HepG2 (cell line): ENCODE data around the gene KLHL17.

ENCODE experiments used
- FOXA3 ChIP-seq: IDR thresholded peaks from 2 replicates; pipeline ENCODE4 v1.6.1; 2016; ENCODE audit warnings: missing genetic modification reagents, missing compliant biosample characterization
- HDAC2 ChIP-seq: sonication (generic); formaldehyde crosslinking; IDR thresholded peaks from 2 replicates; pipeline ENCODE4 v1.4.0; 2020; ENCODE audit warnings: missing genetic modification reagents
- NFE2 ChIP-seq: sonication (generic); formaldehyde crosslinking; IDR thresholded peaks from 2 replicates; pipeline ENCODE4 v1.4.0; 2020; ENCODE audit warnings: missing genetic modification reagents
- RFX5 ChIP-seq: IDR thresholded peaks from 2 replicates; pipeline ENCODE4 v1.6.1; 2011; ENCODE audit warnings: low read depth, low read length, improper control_type of control experiment
- ZNF232 ChIP-seq: sonication (generic); formaldehyde crosslinking; IDR thresholded peaks from 2 replicates; pipeline ENCODE4 v1.4.0; 2020; ENCODE audit warnings: missing genetic modification reagents, borderline replicate concordance
- TF ChIP-seq, protein P1 (sequence below), 2 experiments: fragments of 450-650 bp in 1 of 2; sonication (generic) in 1 of 2; formaldehyde crosslinking in 1 of 2; IDR thresholded peaks; 2 replicates each; pipeline versions ENCODE4 v1.6.1 to v1.8.0; 2016 to 2022; ENCODE audit warnings: antibody characterized with exemption in 1 of 2, mild to moderate bottlenecking in 1 of 2, missing genetic modification reagents in 1 of 2
- TF ChIP-seq, protein P2 (sequence below): sonication (generic); formaldehyde crosslinking; IDR thresholded peaks from 2 replicates; pipeline ENCODE4 v1.4.0; 2020; ENCODE audit warnings: missing genetic modification reagents

DNA sequence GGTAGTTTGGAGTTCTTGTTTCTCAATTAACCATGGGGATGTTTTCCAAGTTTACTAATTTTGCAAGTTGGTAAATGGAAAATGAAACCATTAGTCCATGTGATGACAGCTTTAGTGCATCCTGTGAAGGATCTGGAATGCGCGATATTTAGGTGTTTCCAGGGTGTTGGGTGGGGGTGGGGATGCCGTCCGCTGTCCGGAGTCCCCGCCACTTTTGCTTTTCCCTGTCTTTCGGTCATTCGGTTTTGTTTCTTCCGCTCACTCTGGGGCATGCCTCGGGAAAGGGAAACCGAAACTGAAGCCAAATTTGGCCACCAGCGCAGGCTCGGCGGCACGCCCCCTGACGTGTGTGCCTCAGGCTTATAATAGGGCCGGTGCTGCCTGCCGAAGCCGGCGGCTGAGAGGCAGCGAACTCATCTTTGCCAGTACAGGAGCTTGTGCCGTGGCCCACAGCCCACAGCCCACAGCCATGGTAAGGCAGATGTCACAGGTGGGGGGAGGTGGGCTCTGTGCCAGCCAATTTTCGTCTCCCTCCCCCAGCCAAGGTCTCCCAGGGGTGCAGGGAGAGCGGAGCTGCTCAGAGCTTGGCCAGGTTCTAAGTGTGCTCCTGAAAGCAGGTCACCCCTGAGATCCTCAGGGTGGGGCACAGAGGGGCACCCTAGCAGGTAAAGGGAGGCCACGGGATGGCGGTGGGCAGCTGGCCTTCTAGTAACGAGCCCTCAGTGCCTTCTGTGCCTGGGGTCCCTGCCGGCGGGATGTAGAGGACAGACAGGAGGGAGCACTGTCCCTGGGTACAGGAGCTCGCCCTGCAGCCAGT lies 52.9 kb downstream of the KLHL17 start, which contains the start of gene ISG15:
- TF ChIP-seq, protein P1, sequence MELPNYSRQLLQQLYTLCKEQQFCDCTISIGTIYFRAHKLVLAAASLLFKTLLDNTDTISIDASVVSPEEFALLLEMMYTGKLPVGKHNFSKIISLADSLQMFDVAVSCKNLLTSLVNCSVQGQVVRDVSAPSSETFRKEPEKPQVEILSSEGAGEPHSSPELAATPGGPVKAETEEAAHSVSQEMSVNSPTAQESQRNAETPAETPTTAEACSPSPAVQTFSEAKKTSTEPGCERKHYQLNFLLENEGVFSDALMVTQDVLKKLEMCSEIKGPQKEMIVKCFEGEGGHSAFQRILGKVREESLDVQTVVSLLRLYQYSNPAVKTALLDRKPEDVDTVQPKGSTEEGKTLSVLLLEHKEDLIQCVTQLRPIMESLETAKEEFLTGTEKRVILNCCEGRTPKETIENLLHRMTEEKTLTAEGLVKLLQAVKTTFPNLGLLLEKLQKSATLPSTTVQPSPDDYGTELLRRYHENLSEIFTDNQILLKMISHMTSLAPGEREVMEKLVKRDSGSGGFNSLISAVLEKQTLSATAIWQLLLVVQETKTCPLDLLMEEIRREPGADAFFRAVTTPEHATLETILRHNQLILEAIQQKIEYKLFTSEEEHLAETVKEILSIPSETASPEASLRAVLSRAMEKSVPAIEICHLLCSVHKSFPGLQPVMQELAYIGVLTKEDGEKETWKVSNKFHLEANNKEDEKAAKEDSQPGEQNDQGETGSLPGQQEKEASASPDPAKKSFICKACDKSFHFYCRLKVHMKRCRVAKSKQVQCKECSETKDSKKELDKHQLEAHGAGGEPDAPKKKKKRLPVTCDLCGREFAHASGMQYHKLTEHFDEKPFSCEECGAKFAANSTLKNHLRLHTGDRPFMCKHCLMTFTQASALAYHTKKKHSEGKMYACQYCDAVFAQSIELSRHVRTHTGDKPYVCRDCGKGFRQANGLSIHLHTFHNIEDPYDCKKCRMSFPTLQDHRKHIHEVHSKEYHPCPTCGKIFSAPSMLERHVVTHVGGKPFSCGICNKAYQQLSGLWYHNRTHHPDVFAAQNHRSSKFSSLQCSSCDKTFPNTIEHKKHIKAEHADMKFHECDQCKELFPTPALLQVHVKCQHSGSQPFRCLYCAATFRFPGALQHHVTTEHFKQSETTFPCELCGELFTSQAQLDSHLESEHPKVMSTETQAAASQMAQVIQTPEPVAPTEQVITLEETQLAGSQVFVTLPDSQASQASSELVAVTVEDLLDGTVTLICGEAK (IDR thresholded peaks at IDR 0.05), result no peak
- TF ChIP-seq, protein P1 (CRISPR knock-in tag; IDR thresholded peaks at IDR 0.05), result 0 out of 2 replicates have a peak, but pooled peaks have one; percentile 14
- TF ChIP-seq, protein P2, sequence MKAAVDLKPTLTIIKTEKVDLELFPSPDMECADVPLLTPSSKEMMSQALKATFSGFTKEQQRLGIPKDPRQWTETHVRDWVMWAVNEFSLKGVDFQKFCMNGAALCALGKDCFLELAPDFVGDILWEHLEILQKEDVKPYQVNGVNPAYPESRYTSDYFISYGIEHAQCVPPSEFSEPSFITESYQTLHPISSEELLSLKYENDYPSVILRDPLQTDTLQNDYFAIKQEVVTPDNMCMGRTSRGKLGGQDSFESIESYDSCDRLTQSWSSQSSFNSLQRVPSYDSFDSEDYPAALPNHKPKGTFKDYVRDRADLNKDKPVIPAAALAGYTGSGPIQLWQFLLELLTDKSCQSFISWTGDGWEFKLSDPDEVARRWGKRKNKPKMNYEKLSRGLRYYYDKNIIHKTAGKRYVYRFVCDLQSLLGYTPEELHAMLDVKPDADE (CRISPR knock-in tag), result no peak
- TF ChIP-seq NFE2, result no peak
- peak; percentile 48; the same call in 1 of the 2 replicates for TF ChIP-seq HDAC2 (CRISPR knock-in tag)
- no peak for TF ChIP-seq RFX5
- no peak for TF ChIP-seq ZNF232
- TF ChIP-seq FOXA3 (CRISPR knock-in tag), result peak; percentile 32; the same call in 1 of the 2 replicates
